H4 (cell line): ENCODE results near the gene SBF2. TPM values are rescaled to one million over a fixed set of nuclear protein-coding genes. Genes with fewer than 3 reads are reported as not detected.

ENCODE experiments used
- DNase-seq: peaks from one replicate; pipeline ENCODE4 v3.0.0-alpha.2; 2015; ENCODE audit warnings: low spot score
- total RNA-seq: library from RNA; depleted of rRNA; stranded (reverse); fragments of >200 nt; shearing (Covaris generic); gene quantifications from 2 replicates; pipeline ENCODE4 v1.2.3, GENCODE V29; 2014

Gene SBF2
- total RNA-seq, 1 experiment from 2014 or later: 27.0 TPM

DNA sequence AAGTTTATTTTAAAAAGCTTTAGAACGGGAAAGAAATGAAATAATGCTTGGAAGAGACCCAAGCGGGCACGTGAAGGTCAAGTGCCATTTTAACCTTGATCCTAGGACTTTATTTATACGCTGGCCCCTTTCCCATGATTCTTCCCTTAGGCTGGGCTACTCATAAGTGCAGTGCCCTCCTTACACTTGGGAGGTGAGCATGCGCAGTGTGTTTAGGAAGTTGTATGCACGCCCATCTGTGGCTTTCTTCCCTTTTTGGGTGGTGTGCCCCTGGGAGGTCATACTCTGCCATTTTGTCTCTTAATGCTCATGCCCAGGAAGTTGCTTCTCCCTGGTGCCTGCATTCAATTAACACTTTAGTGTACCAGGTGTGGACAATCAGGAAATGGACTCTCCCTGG, 390.4 kb downstream of the SBF2 start:
- no peak for DNase-seq

DNA sequence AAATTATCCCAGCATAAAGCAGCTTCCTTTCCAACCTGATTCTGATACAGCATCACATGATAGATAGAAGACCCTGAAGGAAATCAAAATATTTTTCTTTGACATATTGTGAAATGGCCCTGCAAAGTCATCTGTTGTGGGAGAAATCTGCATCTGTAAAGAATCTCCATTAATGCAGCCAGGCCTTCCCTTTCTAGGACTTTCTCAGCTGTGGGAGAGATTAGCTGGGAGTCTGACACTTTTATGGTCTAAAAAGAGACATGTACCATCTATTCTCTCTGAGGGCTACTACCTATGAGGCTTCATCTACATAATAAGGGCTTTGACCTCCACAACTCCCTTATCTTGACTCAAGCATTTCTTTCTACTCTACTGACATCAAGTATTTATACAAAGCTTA, 392.1 kb downstream of the SBF2 start:
- DNase-seq: no peak

DNA sequence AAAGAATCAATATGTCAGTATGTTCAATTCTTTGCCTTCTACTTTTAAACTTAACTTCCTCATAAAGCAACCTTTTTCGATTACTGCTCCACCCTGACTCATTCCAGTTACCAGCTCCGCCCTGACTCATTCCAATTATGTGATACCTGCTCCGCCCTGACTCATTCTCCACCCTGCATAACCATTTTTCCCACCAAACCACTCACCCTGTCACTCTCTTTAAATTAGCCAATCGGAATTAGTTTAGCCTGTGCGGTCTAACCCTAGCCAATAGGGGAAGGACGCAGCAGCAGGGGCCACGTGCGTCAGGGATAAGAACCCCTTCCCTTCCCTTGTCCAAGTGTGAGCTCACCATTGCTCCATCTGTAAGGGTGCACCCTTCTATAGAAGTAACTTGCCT, 393.8 kb downstream of the SBF2 start:
- DNase-seq: peak; percentile 95

DNA sequence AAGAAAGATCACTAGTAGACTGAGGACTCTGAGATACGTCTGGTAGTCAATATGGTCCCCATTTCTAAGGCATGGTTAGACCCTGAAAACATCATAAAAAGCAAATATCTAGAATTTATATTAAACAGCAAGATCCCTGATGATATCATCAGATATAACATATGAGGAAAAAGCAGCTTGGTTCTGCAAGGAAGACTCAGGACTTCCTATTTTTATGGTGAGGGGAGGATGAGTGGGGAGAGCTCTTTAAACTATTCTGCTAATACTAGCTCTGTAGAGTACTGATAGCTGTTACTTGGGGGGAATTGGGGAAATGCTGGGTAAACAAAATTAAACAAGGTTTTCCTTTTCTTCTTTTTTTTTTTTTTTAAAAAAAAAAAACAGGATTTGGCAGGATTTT, 394.3 kb downstream of the SBF2 start:
- DNase-seq: no peak

DNA sequence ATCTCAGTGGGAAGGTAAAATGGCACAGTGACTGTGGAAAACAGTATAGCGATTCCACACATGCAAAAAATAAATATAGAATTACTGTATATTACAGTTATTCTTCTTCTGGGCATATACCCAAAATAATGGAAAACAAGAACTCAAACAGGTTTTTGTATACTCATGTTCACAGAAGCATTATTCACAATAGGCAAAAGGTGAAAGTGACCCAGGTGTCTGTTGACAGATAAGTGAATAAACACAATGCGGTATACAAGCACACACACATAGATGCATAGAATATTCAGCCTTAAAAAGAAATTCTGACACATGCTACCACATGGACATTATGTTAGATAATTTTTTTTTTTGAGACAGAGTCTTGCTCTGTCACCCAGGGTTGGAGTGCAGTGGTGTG, 397.1 kb downstream of the SBF2 start:
- no peak for DNase-seq

DNA sequence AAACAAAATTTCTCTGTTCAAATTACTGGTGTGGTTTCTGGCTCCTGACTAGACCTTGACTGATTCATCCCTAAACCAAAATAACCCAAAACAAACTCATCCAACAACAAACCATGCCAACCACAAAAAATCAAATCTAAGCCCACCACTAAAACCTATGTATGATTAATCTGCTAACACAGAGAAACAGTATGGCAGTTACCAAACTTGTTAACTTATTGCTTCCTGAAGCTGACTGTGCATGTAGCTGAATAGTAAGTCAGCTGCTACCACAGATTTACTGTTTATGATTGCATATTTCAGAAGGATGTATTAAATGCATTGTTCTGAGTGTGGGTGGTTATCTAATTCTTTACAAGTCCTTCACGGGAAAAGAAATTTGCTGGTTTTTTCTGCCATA, 399.0 kb downstream of the SBF2 start:
- DNase-seq: no peak

DNA sequence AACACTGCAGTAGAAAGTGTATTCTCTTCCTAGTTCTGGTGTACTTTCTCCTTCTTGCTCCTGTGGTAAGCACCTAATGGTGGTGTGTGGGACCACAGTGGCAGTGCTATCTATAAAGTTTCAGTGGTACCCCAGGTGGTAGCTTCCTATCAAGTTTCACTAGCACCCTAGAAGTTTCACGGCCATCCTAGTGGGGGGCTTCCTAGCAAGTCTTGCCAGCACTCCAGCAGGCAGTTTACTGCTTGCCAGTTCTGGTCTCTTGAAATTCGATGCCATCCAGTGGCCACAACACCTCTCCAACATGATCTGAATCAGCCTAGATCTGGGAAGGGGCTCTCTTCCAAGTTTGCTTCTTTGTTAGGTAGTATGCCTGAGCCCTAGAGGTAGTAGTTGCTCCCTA, 400.5 kb downstream of the SBF2 start:
- DNase-seq: no peak

DNA sequence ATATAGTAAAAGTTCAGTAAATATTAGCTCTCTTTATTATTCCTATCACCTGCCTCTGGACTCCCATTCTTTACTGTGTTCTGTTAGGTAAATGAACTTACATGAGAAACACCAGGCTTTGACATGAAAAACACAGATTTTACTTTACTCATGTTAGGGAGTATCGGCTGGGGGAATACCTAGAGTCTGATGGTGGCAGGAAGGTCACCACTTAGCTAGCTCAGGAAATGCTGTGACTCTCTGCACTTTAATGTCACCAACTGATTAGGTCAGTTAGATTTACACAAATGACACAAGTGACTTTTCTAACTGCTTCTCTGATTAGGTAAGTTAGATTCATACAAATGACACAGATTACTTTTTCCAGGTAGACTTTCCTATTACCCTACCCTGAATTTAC, 405.1 kb downstream of the SBF2 start:
- no peak for DNase-seq

DNA sequence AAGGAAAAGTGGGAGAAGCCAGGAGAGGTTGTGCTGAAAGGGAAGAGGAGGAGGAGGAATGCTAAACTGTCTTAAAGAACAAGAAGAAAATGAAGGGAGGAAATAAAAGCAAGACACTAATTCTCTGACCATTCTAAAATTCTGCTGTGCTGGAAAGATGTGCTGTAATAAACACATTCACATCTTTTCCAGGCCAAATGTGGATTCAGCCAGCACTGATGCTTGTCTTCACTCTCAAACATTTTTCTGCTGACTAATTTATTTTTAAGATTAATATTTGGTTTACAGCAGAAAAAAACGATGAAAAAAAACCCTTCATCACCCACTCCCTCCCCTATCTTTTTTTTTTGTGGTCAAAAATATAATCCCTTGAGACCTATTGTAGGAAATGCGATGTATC, 406.5 kb downstream of the SBF2 start:
- no peak for DNase-seq

DNA sequence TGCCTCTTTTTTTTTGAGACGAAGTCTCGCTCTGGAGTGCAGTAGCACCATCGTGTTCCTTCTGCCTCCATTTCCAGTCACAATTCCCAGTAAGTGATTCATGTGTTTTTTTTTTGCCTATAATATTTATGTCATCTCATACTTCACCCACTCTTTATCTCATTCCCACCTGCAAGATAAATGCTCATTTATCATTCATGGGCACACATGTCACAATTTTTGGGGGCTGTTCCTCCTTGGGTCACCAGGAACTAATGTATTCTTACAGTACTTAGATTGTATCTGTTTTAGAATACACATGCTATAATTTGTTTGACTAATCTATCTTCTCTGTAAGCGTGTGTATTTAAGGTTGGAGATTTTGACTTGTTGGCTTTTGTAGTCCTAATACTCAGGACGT, 407.4 kb downstream of the SBF2 start:
- DNase-seq: no peak

DNA sequence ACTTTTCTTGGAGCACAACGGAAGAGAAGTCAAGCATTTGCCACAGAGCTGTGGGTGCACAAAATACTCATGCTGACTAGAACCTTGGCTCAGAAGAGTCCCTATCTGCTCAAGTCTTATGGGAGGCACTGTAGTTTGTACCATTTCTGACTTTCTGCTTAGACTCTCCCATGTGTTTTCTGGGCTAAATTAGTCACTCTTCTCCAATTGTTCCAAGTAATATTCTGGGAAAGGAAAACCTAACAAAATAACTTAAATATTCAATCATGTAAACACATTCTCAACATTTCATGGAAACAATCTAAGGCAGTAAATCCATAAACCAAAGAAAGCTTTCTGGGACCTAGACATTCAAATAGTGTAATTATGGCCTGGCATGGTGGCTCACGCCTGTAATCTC, 409.4 kb downstream of the SBF2 start:
- no peak for DNase-seq

DNA sequence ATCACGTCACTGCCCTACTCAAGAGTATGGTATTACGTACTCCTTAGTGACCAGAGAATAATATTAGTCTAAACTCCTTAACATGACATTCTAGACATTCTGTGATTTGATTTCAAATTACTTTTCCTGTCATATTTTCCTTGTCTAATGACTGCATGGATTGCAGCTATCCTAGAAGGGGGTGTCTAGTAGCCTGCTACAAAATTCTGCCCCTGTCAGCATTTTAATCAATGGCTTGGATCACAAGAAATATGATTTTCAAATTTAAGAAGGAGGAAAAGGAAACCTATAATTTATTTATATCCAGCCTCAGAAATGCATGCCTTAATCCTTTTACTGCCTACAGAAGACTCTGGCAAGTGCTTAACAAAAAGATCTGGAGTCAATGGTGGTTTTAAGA, 413.4 kb downstream of the SBF2 start:
- no peak for DNase-seq

DNA sequence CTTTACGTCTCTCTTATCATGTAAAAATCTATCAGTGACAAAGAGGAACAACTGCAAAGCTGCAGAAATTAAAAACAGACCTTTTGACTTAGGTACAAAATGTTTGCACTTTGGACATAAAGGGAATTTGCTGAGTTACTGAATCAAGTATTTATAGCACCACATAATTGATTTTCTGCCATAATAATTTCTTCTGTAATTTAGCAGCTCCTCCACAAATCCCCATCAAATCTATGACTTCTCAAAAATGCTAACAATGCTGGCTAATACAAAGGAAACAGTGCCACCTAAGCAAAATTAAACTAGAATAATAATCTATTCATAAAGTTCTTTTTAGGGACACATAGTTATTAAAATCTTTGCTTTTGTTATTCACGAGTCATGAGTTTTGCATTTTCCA, 415.1 kb downstream of the SBF2 start:
- no peak for DNase-seq

DNA sequence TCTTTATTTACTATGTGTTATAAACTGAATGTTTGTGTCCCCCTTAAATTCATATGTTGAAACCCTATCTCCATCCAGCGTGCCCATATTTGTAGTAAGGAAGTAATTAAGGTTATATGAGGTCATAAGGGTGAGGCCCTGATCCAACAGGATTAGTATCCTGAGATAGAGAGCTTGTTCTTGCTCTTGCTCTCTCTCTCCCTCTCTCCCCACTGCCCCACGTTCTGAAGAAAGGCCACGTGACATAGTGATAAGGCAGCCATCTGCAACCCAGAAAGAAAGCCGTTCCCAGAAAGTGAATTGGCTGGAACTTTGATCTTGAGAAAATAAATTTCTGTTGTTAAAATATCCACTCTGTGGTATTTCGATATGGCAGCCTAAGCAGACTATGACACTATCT, 417.7 kb downstream of the SBF2 start:
- DNase-seq: no peak

DNA sequence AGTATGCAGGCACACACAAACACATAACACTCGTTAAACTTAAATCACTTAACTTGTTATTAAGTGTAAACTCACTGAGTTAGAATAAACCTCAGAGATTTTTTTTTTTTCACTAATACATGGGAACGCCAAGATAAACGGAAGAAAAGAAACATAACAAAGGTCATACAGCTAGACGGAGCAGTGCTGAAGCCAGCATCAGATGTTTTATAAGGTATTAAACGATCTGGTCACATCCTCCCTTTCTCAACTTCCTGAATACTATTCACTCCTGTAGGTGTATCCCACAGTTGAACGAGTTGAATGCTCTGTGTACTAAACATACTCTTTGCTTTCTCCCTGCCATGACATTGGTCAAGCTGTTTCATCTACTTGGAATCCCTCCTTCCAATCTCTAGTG, 418.2 kb downstream of the SBF2 start:
- DNase-seq: no peak

DNA sequence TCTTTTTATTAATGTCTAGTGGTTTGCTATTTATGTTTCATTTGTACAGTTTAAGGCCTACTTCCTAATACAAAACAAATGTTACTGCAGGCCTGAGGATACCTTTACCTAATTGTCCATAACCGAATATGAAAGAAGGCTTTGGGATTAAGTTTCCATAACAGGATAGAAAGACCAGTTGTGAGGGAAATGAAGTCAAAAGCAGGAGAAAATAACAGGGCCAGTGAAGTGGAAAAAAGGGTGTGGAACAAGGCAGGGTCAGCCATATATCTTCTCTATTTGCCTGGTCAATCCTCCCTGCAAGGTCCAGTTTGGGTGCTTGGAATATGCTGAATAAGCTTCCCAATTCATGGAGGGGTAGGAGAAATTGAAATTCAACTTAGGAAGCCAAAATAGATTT, 418.6 kb downstream of the SBF2 start:
- no peak for DNase-seq

DNA sequence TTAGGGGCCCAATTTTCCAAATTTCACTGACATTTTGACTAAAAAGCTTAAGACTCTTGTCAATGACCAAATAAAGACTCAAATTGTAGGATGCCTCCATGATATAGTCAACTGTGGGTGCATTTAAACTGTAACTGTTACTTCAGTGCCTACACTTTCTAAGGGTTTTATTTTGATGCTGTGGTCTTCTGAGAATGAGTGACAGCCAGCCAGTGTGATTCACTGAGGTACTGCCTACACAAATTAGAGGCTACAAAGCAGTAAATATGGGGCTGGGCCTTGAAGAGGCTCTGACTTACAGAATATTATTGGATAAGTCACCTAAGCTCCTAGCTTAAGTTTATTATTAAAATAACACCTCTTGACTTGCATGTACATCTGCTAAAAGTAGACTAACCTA, 419.6 kb downstream of the SBF2 start:
- DNase-seq: no peak

DNA sequence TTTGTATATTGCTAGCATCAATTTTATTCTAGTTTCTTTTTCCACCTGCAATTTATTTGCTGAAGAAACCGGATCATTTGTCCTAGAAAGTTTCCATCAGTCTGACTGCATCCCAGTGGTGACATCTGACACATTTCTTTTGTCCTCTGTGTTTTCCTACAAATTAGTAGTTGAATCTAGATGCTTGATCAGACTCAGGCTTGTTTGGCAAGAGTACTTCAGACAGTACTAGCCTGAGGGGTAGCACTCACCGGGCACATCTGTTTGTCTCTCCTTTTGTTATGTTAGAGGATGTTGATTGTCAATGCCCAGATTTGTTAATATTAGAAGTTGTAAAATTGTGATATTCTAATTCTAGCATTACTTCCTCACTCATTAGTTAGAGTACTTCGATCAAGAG, 425.4 kb downstream of the SBF2 start:
- no peak for DNase-seq

DNA sequence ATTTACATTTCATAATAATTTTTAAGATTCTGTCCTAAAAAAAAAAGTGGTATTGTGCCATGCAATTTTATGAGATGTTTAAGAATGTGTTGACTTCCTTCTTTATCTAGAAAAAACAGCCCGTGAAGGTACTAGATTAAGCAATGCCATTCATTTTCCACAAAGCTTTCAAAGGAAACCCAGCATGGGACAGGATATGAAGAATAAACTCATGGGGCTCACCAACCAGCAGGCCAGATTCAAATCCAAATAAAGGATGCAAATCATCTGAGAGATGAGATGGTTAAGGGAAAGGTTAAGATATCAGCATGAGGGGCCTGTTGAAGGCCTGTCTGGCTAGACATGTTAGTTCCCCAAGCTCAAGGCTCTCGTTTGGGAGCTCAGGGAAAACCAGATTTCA, 431.0 kb downstream of the SBF2 start:
- DNase-seq: no peak

DNA sequence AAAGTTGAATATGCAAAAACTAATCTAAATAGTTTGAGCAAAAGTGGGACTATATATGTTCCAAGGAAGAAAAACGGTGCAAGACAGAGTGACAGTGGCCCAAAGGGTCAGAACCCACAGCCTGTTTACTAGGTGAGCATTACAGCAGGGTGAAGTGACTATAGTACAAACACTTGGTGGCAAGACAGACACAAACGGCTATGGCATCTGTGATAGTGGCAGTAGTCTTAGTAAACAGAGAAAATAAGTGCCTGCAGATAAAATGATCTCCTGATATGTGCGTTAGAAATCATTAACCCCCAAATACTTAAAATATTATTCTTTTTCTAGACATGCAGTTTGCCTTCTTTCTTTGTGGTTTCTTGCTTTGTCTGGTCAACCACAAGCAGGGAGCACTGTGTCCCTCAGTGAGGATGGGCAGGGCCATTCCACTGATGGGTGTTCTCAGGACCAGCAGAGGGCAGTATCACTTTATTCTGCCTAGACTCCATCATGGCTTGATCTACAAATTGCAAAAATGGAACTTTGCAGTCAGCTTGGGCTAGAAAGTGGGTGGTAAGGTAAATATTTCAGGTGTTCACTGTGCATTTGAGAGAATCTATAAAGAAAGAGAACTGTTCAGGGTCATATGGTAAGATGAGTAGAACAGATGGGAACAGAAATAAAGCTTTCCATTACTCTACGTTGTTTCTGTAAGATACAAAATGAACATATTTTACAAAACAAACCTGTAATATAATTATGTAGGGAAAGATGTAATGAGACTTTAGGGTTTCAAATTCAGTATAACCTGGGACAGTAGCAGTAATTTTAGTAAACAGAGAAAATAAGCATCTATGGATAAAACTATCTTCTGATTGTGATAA, 431.9 kb downstream of the SBF2 start:
- peak; percentile 81 for DNase-seq

DNA sequence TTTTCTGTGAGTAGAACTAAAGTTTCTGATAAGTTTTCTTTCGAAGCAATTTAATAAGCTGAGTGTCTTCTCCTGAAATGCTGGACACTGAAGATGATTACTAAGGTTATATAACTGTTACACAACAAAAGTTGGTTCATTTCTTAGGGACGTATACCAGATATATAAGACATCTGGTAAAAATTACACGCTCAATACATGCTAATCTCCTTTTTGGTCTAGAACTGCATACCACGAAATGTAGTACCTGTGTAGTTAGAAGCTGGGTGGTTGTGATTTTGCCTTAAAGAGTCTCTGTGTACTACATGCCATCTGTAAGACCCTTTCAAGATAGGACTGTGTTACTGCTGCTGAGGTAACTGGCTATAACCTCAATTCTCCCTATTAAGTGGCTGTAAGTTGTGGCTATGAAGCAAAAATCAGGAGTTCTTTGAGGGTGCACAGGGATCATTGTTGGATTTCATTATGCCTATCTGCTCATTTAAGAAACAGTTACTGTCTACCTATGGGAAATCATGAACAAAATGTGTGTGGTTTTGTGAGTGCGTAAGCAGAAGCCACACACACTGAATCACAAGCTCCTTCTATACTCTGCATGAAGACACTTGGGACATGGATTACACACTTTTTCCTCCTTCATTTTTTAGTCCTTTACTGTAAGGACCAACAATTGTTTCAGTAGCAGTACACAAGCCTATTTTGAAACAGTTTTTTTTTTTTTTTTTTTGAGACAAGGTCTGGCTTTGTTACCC, 434.3 kb downstream of the SBF2 start:
- DNase-seq: no peak

DNA sequence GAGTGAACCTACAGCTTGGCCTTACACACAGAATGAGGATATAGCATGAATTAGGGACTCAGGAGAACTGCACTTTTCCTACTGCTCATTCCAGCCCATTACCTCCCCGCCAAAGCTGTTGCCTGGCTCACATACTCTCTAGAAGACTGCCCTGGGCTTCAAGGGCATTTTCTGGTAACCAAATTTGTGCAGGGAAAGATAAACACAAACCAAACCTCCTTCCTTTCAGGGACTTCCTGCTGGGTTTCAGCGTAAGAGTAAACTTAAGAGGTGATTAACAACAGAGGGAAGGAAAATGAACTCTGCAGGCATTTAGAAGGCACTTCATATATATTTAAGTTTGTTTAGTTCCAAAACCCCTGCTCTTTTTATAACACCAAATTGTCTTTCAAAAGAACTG, 435.2 kb downstream of the SBF2 start:
- peak; percentile 77 for DNase-seq

DNA sequence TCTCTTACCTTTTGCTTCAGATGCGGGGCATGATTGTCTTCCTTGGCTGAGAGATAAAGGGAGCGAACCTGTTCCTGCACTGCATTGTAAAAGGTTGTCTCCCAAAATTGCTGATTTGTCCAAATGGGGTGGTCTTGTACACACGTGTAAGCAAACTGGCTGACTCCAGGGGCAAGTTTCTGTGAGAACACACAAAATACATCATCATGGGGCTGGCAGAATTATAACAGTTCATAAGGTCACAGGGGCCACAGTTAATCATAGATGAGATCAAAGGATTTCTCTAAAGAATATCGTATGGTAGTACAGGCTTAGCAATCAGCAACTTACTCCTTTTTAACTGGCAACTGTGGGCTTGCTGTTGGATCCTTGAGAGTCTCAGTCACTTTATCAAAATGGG, 435.8 kb downstream of the SBF2 start:
- no peak for DNase-seq
